ENCODE measurements around the gene HIBCH.
"Not testable (repeated sequence)": the region's sequence is repeated elsewhere in the genome, so short reads cannot be mapped to it uniquely, and the experiment has no call there.

Gene HIBCH

DNA sequence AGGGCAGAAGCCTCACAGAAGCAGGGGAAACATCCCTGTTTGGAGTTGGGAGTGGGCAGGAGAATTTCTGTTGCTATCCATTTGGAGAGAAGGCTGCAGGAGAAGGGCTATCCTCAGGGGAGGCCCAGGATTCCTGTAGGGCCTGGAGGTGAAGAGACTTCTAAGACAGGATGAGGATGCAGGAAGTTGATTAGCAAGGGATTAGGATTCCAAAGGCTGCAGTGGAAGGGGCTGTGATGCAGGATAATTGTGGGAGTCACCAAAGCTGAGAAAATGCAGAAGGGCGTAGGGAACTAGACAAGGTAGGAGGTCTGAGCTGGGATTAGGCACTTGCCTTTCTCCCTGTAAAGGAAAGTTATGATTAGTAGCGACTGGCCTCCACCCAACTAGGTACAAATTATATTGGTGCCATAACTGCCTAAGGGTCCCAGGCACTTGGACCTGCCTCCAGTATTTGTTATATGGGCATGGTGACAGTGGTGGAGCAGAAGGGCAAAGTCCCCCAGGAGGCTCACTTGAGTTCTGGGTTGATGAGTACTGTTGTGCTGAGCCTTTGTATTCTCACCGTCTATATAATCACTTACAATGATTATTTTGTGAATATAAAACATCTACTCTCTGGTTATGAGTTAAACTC, 160.7 kb downstream of the HIBCH start:
- Histone ChIP-seq H3K27ac (no peak overlapping the region), H3K27me3 (ENCODE audit: insufficient read depth, low read depth, severe bottlenecking) (no peaks in the 10 kb centered on the region), H3K4me3 (ENCODE audit: low read depth, low read length) (no peak overlapping the region), H3K9me3 (ENCODE audit: severe bottlenecking) (no peaks in the 10 kb centered on the region), H3K36me3 (no peaks in the 10 kb centered on the region)
- TF ChIP-seq CTCF (IDR thresholded peaks at IDR 0.05; ENCODE audit: low read depth, low read length): no peak
- no peak for DNase-seq

DNA sequence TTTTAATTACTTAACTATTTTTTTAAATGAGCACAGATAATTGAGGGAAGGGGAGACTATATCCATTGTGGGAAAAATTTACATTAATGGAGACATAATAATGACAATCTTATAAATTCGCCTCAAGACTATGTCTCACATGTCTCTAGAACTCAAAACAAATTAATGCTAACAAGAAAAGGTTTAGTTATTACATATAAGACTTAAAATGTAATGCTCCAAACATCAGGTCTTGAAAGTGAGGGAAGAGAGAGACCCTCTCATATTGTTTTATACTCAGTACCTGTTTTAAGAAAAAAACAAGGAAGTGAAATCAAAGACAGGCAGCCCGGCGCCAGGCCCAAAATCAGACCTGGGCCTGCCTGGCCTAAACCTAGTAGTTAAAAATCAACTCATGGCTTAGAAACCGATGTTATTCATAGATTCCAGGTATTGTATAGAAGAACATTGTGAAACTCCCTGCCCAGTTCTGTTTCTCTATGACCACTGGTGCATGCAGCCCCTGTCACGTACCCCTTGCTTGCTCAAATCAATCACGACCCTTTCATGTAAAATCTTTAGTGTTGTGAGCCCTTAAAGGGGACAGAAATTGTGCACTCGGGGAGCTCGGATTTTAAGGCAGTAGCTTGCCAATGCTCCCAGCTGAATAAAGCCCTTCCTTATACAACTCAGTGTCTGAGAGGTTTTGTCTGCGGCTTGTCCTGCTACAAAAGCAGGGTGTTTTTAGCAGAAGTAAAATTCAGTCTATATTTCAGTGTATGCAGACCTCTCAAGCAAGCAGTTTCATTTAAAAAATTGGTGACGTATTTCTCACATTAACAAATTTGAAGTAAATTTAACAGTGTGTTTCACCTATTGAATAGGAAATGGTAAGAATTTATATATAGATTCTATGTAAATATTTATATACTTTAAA, 161.8 kb downstream of the HIBCH start:
- not testable (repeated sequence) for H3K27ac ChIP-seq; DNase-seq; H3K36me3 ChIP-seq; H3K4me3 ChIP-seq (ENCODE audit: low read depth, low read length); H3K27me3 ChIP-seq (ENCODE audit: insufficient read depth, low read depth, severe bottlenecking); H3K9me3 ChIP-seq (ENCODE audit: severe bottlenecking)

DNA sequence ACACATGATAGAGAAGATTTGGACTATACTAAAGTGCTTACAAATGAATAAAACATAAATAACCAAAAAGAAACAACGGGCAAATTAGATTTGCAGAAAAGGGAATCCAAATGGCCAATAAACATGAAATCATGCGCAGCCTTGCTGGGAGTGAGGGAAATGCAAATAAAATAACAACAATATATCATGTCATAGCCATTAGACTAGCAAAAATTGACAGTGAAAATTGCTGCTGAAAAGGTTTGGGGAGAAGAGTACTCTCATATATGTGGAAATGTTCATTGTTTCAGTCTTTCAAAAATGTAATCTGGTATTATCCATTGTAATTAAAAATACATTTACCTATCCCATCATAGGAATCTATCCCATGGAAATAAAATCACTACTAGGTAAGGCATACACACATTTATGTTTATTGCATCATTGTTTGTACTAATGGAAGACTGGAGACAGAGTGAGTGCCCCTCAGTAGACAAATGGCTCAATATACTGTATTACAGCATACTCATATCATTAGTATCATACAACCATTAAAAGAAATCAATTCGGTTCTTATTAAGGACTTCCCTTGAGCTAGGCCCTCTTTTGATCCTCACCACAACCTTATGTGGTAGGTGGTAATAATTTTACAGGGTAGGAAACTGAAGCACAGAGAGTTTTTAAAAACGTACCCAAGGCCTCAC, 163.0 kb downstream of the HIBCH start:
- no peak for DNase-seq
- Histone ChIP-seq H3K27me3 (ENCODE audit: insufficient read depth, low read depth, severe bottlenecking) (no peaks in the 10 kb centered on the region), H3K36me3 (no peaks in the 10 kb centered on the region), H3K9me3 (ENCODE audit: severe bottlenecking) (no peaks in the 10 kb centered on the region), H3K4me3 (ENCODE audit: low read depth, low read length) (no peak overlapping the region), H3K27ac (no peak overlapping the region)
- TF ChIP-seq CTCF (IDR thresholded peaks at IDR 0.05; ENCODE audit: low read depth, low read length): no peak

Measured in WERI-Rb-1 (cell line).